Mesendoderm (in vitro differentiated cells): ENCODE measurements around the gene OTOP3.

Experiments used
- DNase-seq: peaks from one replicate; pipeline ENCODE4 v3.0.0; 2013
- H2AK5ac ChIP-seq: 2 replicates; pipeline ENCODE4 v1.6.1; 2013; ENCODE audit warnings: low read length, inconsistent platforms
- H2BK120ac ChIP-seq: 2 replicates; pipeline ENCODE4 v1.6.1; 2013; ENCODE audit warnings: low read depth, mild to moderate bottlenecking, low read length, moderate library complexity, mixed read lengths
- H2BK15ac ChIP-seq: replicated peaks from 2 replicates; pipeline ENCODE4 v1.6.1; 2013; ENCODE audit warnings: low read depth, mild to moderate bottlenecking, moderate library complexity
- H2BK5ac ChIP-seq: 2 replicates; pipeline ENCODE4 v1.6.1; 2013; ENCODE audit warnings: low read length, inconsistent platforms
- H3K18ac ChIP-seq: 2 replicates; pipeline ENCODE4 v1.6.1; 2013; ENCODE audit warnings: mild to moderate bottlenecking, low read length, mixed read lengths
- H3K23ac ChIP-seq: one replicate; pipeline ENCODE4 v1.6.1; 2013; ENCODE audit warnings: low read length
- H3K27ac ChIP-seq: 2 replicates; pipeline ENCODE4 v1.5.1; 2013; ENCODE audit warnings: low read depth, mild to moderate bottlenecking, inconsistent platforms, low read length, moderate library complexity
- H3K27me3 ChIP-seq: 2 replicates; pipeline ENCODE4 v1.6.1; 2013; ENCODE audit warnings: low read length, control low read depth, mild to moderate bottlenecking, inconsistent platforms; ENCODE audit not compliant: insufficient read depth, poor library complexity
- H3K36me3 ChIP-seq: 2 replicates; pipeline ENCODE4 v1.6.1; 2013; ENCODE audit warnings: low read length, inconsistent platforms; ENCODE audit not compliant: control insufficient read depth, insufficient read depth
- H3K4ac ChIP-seq: one replicate; pipeline ENCODE4 v1.6.1; 2013; ENCODE audit warnings: low read depth, mild to moderate bottlenecking, low read length, moderate library complexity
- H3K4me1 ChIP-seq: 2 replicates; pipeline ENCODE4 v1.6.1; 2013; ENCODE audit warnings: low read depth, low read length, inconsistent platforms; ENCODE audit not compliant: control insufficient read depth
- H3K4me2 ChIP-seq: 2 replicates; pipeline ENCODE4 v1.6.1; 2013; ENCODE audit warnings: low read length
- H3K4me3 ChIP-seq: 2 replicates; pipeline ENCODE4 v1.5.1; 2013; ENCODE audit warnings: mild to moderate bottlenecking, low read length
- H3K56ac ChIP-seq: one replicate; pipeline ENCODE4 v1.6.1; 2013; ENCODE audit warnings: low read length
- H3K79me1 ChIP-seq: 2 replicates; pipeline ENCODE4 v1.6.1; 2013; ENCODE audit warnings: low read length, inconsistent platforms
- H3K79me2 ChIP-seq: 2 replicates; pipeline ENCODE4 v1.6.1; 2013; ENCODE audit warnings: mild to moderate bottlenecking, low read length; ENCODE audit not compliant: control insufficient read depth, insufficient read depth
- H3K9ac ChIP-seq: 2 replicates; pipeline ENCODE4 v1.6.1; 2013; ENCODE audit warnings: low read length, inconsistent platforms
- H4K5ac ChIP-seq: one replicate; pipeline ENCODE4 v1.6.1; 2013; ENCODE audit warnings: low read length
- H4K8ac ChIP-seq: one replicate; pipeline ENCODE4 v1.6.1; 2013; ENCODE audit warnings: low read depth, mild to moderate bottlenecking, control low read depth, low read length, moderate library complexity
- WGBS: extraction: QIAGEN DNeasy Blood & Tissue Kit; methylation state at CpG from one replicate; pipeline ENCODE4 v1.1.7; 2013; ENCODE audit warnings: low lambda C conversion rate, missing lambda C conversion rate; ENCODE audit not compliant: insufficient coverage; ENCODE audit errors: extremely low coverage; 5-methylcytosine and 5-hydroxymethylcytosine counted together

The OTOP3 gene

GRCh38 chr17:74930535-74931036 is 5.1 kb upstream of the OTOP3 start:
- H2BK5ac ChIP-seq: no peak overlapping the region

GRCh38 chr17:74935048-74935447 is 650 bp upstream of the OTOP3 start:
- Histone ChIP-seq H3K27me3 (peaks cover 25% of the 10 kb centered on the region), H2BK5ac (no peak overlapping the region), H3K27ac (no peak overlapping the region), H3K9ac (no peak overlapping the region), H3K4ac (no peak overlapping the region), H4K5ac (no peak overlapping the region), H3K79me1 (no peaks in the 10 kb centered on the region), H3K36me3 (no peaks in the 10 kb centered on the region), H3K56ac (no peak overlapping the region), H2BK15ac (no peak overlapping the region), H3K18ac (no peak overlapping the region), H4K8ac (no peak overlapping the region), H3K4me2 (no peak overlapping the region), H2BK120ac (no peak overlapping the region), H2AK5ac (no peak overlapping the region), H3K23ac (no peak overlapping the region), H3K4me1 (no peaks in the 10 kb centered on the region), H3K4me3 (no peak overlapping the region), H3K79me2 (no peaks in the 10 kb centered on the region)
- no peak for DNase-seq
- no CpG with 5 or more reads among the region's 3 CpGs for WGBS

More at GRCh38 chr17:74930535-74931036, 5.1 kb upstream of the OTOP3 start:
- no peak overlapping the region for H2AK5ac ChIP-seq
- no peaks in the 10 kb centered on the region for H3K4me1 ChIP-seq
- no peak overlapping the region for H2BK15ac ChIP-seq
- H3K36me3 ChIP-seq: no peaks in the 10 kb centered on the region
- H3K56ac ChIP-seq: no peak overlapping the region
- no peaks in the 10 kb centered on the region for H3K79me1 ChIP-seq
- H3K4me2 ChIP-seq: no peak overlapping the region
- no peak overlapping the region for H3K27ac ChIP-seq
- peaks cover 15% of the 10 kb centered on the region for H3K27me3 ChIP-seq
- no peak overlapping the region for H2BK120ac ChIP-seq
- no peak for DNase-seq
- WGBS: no CpG with 5 or more reads among the region's 24 CpGs
- H3K4ac ChIP-seq: no peak overlapping the region
- no peak overlapping the region for H4K5ac ChIP-seq
- no peak overlapping the region for H3K4me3 ChIP-seq
- H3K79me2 ChIP-seq: no peaks in the 10 kb centered on the region
- no peak overlapping the region for H4K8ac ChIP-seq
- no peak overlapping the region for H3K18ac ChIP-seq
- no peak overlapping the region for H3K23ac ChIP-seq
- H3K9ac ChIP-seq: no peak overlapping the region

- Histone ChIP-seq H3K79me2 (no peaks in the 10 kb centered on the region), H3K18ac (no peak overlapping the region), H3K4me2 (no peak overlapping the region), H3K4me1 (no peaks in the 10 kb centered on the region), H2AK5ac (no peak overlapping the region), H4K8ac (no peak overlapping the region), H4K5ac (no peak overlapping the region), H3K79me1 (no peaks in the 10 kb centered on the region), H2BK15ac (no peak overlapping the region), H3K9ac (no peak overlapping the region), H3K56ac (no peak overlapping the region), H3K27me3 (peaks cover 25% of the 10 kb centered on the region), H3K4ac (no peak overlapping the region), H3K36me3 (no peaks in the 10 kb centered on the region), H2BK120ac (no peak overlapping the region), H3K4me3 (no peak overlapping the region), H3K23ac (no peak overlapping the region), H2BK5ac (no peak overlapping the region), H3K27ac (no peak overlapping the region)
- WGBS: no CpG with 5 or more reads among the region's 12 CpGs
- DNase-seq: no peak
These were observed 737 bp downstream of the OTOP3 start for GRCh38 chr17:74936470-74936799.

GRCh38 chr17:74937064-74938051 is 1.7 kb downstream of the OTOP3 start:
- no peak overlapping the region for H2BK5ac ChIP-seq
- H3K4me1 ChIP-seq: no peaks in the 10 kb centered on the region
- WGBS: no CpG with 5 or more reads among the region's 11 CpGs
- no peak overlapping the region for H4K8ac ChIP-seq
- H3K36me3 ChIP-seq: no peaks in the 10 kb centered on the region
- no peak overlapping the region for H3K4me2 ChIP-seq
- no peak overlapping the region for H3K56ac ChIP-seq
- H2AK5ac ChIP-seq: no peak overlapping the region
- H3K27me3 ChIP-seq: peaks cover 25% of the 10 kb centered on the region
- H4K5ac ChIP-seq: no peak overlapping the region
- no peak overlapping the region for H3K23ac ChIP-seq
- H3K4me3 ChIP-seq: no peak overlapping the region
- H3K18ac ChIP-seq: no peak overlapping the region
- no peak overlapping the region for H3K4ac ChIP-seq
- H2BK120ac ChIP-seq: no peak overlapping the region
- H3K79me2 ChIP-seq: no peaks in the 10 kb centered on the region
- H3K9ac ChIP-seq: no peak overlapping the region
- DNase-seq: no peak
- no peaks in the 10 kb centered on the region for H3K79me1 ChIP-seq
- no peak overlapping the region for H2BK15ac ChIP-seq
- H3K27ac ChIP-seq: no peak overlapping the region

- no peaks in the 10 kb centered on the region for H3K79me2 ChIP-seq
- H2AK5ac ChIP-seq: no peak overlapping the region
- no peak overlapping the region for H4K5ac ChIP-seq
- H3K23ac ChIP-seq: no peak overlapping the region
- H2BK15ac ChIP-seq: no peak overlapping the region
- no peak for DNase-seq
- no peak overlapping the region for H3K4me2 ChIP-seq
- no peaks in the 10 kb centered on the region for H3K36me3 ChIP-seq
- no peak overlapping the region for H3K4me3 ChIP-seq
- H3K27ac ChIP-seq: no peak overlapping the region
- no peak overlapping the region for H4K8ac ChIP-seq
- no peak overlapping the region for H3K4ac ChIP-seq
- no peak overlapping the region for H3K9ac ChIP-seq
- H3K4me1 ChIP-seq: no peaks in the 10 kb centered on the region
- H3K18ac ChIP-seq: no peak overlapping the region
- H3K56ac ChIP-seq: no peak overlapping the region
- H3K79me1 ChIP-seq: no peaks in the 10 kb centered on the region
- H3K27me3 ChIP-seq: peaks cover 24% of the 10 kb centered on the region
- no peak overlapping the region for H2BK120ac ChIP-seq
- H2BK5ac ChIP-seq: no peak overlapping the region
- WGBS: no CpG with 5 or more reads among the region's 8 CpGs
These were observed 2.7 kb downstream of the OTOP3 start for GRCh38 chr17:74938194-74938950.
